ENCODE results near the gene SMIM22. TPM values are rescaled to one million over a fixed set of nuclear protein-coding genes. Genes with fewer than 3 reads are reported as not detected.

Gene SMIM22
- total RNA-seq, 1 donor from 2014 or later, result not detected

DNA sequence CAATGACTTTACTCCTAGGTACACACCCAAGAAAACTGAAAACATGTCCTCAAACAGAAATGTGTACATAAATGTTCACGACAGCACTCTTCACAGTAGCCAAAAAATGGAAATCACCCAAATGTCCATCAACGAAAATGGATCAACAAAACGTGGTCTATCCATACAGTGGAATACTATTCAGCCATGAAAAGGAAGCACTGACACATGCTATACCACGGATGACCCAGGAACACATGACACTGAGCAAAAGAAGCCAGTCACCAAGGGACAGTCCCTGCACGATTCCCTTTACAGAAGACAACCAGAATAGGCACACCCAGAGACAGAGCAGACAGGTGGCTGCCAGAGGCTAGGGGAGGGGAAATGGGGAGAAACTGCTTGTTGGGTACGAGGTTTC lies 39.5 kb upstream of the SMIM22 start:
- no peak overlapping the region for H3K27ac Mint-ChIP-seq (ENCODE audit: unreplicated experiment)
- TF ChIP-seq CTCF (conservative IDR thresholded peaks at IDR 0.05), result no peak
- H3K4me3 Mint-ChIP-seq, result no peak overlapping the region
- H3K27me3 Mint-ChIP-seq (ENCODE audit: low read depth), result no peaks in the 10 kb centered on the region
- H3K36me3 Mint-ChIP-seq (ENCODE audit: low read depth), result peaks cover 13% of the 10 kb centered on the region
- H3K4me1 Mint-ChIP-seq, result no peaks in the 10 kb centered on the region
- no peak for DNase-seq (ENCODE audit: low read depth, low spot score)
- H3K9me3 Mint-ChIP-seq, result peaks cover 2% of the 10 kb centered on the region

DNA sequence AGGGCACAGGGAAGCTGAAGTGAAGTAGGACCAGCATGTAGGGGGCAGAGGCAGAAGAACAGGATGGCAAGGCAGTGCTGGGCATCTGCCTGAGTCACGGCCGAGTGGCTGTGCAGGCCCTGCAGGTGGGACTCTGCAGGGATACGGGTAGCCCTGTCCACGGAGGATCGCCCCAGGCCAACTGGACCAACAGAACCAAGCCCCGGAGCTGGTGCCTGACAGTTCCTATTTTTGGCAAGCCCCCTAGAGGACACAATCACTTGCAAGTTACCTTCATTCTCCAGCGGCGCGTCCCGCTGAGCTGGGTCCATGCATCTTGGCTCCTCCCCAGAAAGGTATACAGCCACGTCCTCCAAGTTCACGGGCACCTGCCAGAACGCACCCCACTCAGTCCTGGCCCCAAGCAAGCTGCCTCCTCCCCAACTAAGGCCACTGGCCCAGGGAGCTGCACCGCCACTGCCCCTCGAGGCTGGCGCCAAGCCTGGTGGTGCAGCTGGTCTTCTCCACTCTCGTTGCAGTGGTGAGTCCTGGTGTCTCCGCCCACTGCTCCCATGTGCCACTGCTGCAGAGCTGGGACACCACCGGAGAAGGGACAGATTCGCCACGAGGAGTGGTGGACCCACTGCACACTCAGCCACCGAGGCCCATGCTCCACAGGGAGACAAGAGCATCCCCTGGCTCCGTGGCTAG lies 34.8 kb upstream of the SMIM22 start:
- Mint-ChIP-seq H3K4me1 (no peaks in the 10 kb centered on the region), H3K9me3 (peaks cover 2% of the 10 kb centered on the region), H3K36me3 (ENCODE audit: low read depth) (peaks cover 9% of the 10 kb centered on the region), H3K27ac (ENCODE audit: unreplicated experiment) (no peak overlapping the region), H3K27me3 (ENCODE audit: low read depth) (no peaks in the 10 kb centered on the region), H3K4me3 (peak overlapping the region; percentile 44)
- TF ChIP-seq CTCF (conservative IDR thresholded peaks at IDR 0.05), result no peak
- no peak for DNase-seq (ENCODE audit: low read depth, low spot score)

DNA sequence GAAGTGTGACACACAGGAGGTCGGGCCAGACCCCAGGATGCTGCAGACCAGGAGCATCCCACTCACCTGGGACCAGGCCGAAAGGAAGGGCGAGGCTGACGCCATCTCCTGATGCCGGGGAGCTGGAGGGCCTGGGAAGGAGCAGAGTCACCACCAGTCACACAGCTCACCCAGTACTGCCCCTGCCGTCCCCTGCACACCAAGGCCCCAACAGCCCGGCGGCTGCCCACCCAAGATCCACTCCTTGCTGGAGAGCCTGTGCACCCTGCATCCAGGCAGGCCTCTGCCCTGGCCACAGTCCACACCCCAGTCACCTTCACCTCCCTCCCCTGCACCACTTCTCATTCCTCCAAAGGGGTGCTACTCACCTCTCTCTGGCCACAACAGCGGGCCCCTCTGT lies 33.0 kb upstream of the SMIM22 start:
- no peak for DNase-seq (ENCODE audit: low read depth, low spot score)
- Mint-ChIP-seq H3K27me3 (ENCODE audit: low read depth) (no peaks in the 10 kb centered on the region), H3K27ac (ENCODE audit: unreplicated experiment) (no peak overlapping the region), H3K4me1 (peaks cover 11% of the 10 kb centered on the region), H3K4me3 (no peak overlapping the region), H3K9me3 (no peaks in the 10 kb centered on the region), H3K36me3 (ENCODE audit: low read depth) (peaks cover 3% of the 10 kb centered on the region)
- TF ChIP-seq CTCF (conservative IDR thresholded peaks at IDR 0.05), result no peak

DNA sequence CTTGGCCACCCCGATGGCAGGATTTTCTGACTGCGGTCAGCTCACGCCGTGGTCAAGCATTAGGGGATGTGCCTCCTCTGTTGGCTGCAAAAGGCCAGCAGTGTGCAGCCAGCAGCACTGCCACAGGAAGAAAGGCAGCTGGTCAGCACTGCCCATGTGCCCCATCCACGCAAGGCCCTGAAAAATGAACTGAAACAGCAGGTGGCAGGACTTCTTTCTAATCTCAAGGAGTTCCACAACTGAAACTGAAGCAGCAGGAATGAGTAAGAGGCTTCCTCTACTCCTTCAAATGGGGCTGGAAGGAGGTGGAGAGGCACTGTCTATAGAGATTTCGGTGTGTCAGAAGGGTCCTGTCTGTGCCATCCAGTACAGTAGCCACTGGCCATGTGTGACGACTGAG lies 31.4 kb upstream of the SMIM22 start:
- no peaks in the 10 kb centered on the region for H3K36me3 Mint-ChIP-seq (ENCODE audit: low read depth)

More for the DNA sequence above, 31.4 kb upstream of the SMIM22 start:
- peak overlapping the region; percentile 47 for H3K4me3 Mint-ChIP-seq
- H3K27me3 Mint-ChIP-seq (ENCODE audit: low read depth), result no peaks in the 10 kb centered on the region
- H3K9me3 Mint-ChIP-seq, result no peaks in the 10 kb centered on the region
- no peak overlapping the region for H3K27ac Mint-ChIP-seq (ENCODE audit: unreplicated experiment)
- peaks cover 20% of the 10 kb centered on the region for H3K4me1 Mint-ChIP-seq
- no peak for TF ChIP-seq CTCF (conservative IDR thresholded peaks at IDR 0.05)
- DNase-seq (ENCODE audit: low read depth, low spot score), result no peak
